ENCODE results near the gene EDDM3A.
"Not testable (repeated sequence)": the region's sequence is repeated elsewhere in the genome, so short reads cannot be mapped to it uniquely, and the experiment has no call there.

EDDM3A gene

GRCh38 chr14:20732477-20732876, 13.2 kb upstream of the EDDM3A start:
- DNase-seq (ENCODE audit: extremely low spot score, insufficient read length, low read depth) (no peak), FAIRE-seq (no peak)

- no peak for FAIRE-seq
Observed at GRCh38 chr14:20732979-20733635, 12.6 kb upstream of the EDDM3A start.

GRCh38 chr14:20733684-20734429, 11.8 kb upstream of the EDDM3A start:
- DNase-seq (ENCODE audit: extremely low spot score, insufficient read length, low read depth) (no peak), FAIRE-seq (no peak)

More at GRCh38 chr14:20732979-20733635, 12.6 kb upstream of the EDDM3A start:
- no peak for DNase-seq (ENCODE audit: extremely low spot score, insufficient read length, low read depth)

- DNase-seq (ENCODE audit: extremely low spot score, insufficient read length, low read depth), result no peak
- FAIRE-seq, result no peak
Observed at GRCh38 chr14:20734430-20734806, 11.3 kb upstream of the EDDM3A start.

- FAIRE-seq, result not testable (repeated sequence)
Observed at GRCh38 chr14:20738292-20738691, 7.4 kb upstream of the EDDM3A start.

GRCh38 chr14:20742132-20742531, 3.6 kb upstream of the EDDM3A start:
- DNase-seq (ENCODE audit: extremely low spot score, insufficient read length, low read depth) (no peak), FAIRE-seq (no peak)

More at GRCh38 chr14:20738292-20738691, 7.4 kb upstream of the EDDM3A start:
- DNase-seq (ENCODE audit: extremely low spot score, insufficient read length, low read depth), result not testable (repeated sequence)

GRCh38 chr14:20743556-20743955, 2.1 kb upstream of the EDDM3A start:
- no peak for FAIRE-seq

GRCh38 chr14:20746566-20746965, 879 bp downstream of the EDDM3A start:
- no peak for DNase-seq (ENCODE audit: extremely low spot score, insufficient read length, low read depth)
- no peak for FAIRE-seq

More at GRCh38 chr14:20743556-20743955, 2.1 kb upstream of the EDDM3A start:
- no peak for DNase-seq (ENCODE audit: extremely low spot score, insufficient read length, low read depth)

- DNase-seq (ENCODE audit: extremely low spot score, insufficient read length, low read depth) (no peak), FAIRE-seq (no peak)
Observed at GRCh38 chr14:20748439-20748838, 2.8 kb downstream of the EDDM3A start.

- DNase-seq (ENCODE audit: extremely low spot score, insufficient read length, low read depth), result no peak
- FAIRE-seq, result no peak
Observed at GRCh38 chr14:20750194-20750593, 4.5 kb downstream of the EDDM3A start.

GRCh38 chr14:20751963-20752562, 6.4 kb downstream of the EDDM3A start:
- no peak for DNase-seq (ENCODE audit: extremely low spot score, insufficient read length, low read depth)
- no peak for FAIRE-seq

- DNase-seq (ENCODE audit: extremely low spot score, insufficient read length, low read depth), result no peak
- FAIRE-seq, result no peak
Observed at GRCh38 chr14:20754308-20754707, 8.6 kb downstream of the EDDM3A start.

GRCh38 chr14:20755037-20755436, 9.3 kb downstream of the EDDM3A start:
- DNase-seq (ENCODE audit: extremely low spot score, insufficient read length, low read depth) (no peak), FAIRE-seq (no peak)

GRCh38 chr14:20757965-20758364, 12.3 kb downstream of the EDDM3A start:
- peak; percentile 63 for FAIRE-seq
- DNase-seq (ENCODE audit: extremely low spot score, insufficient read length, low read depth), result no peak

GRCh38 chr14:20759465-20759864, 13.8 kb downstream of the EDDM3A start:
- FAIRE-seq; DNase-seq (ENCODE audit: extremely low spot score, insufficient read length, low read depth): not testable (repeated sequence)

GRCh38 chr14:20760950-20761349, 15.3 kb downstream of the EDDM3A start:
- DNase-seq (ENCODE audit: extremely low spot score, insufficient read length, low read depth) (no peak), FAIRE-seq (no peak)

GRCh38 chr14:20768593-20768892, 22.9 kb downstream of the EDDM3A start:
- DNase-seq (ENCODE audit: extremely low spot score, insufficient read length, low read depth), result no peak
- no peak for FAIRE-seq

GRCh38 chr14:20769421-20769820, 23.7 kb downstream of the EDDM3A start:
- no peak for DNase-seq (ENCODE audit: extremely low spot score, insufficient read length, low read depth)
- FAIRE-seq, result no peak

- FAIRE-seq (no peak), DNase-seq (ENCODE audit: extremely low spot score, insufficient read length, low read depth) (no peak)
Observed at GRCh38 chr14:20772650-20773049, 27.0 kb downstream of the EDDM3A start.

- FAIRE-seq, result no peak
- DNase-seq (ENCODE audit: extremely low spot score, insufficient read length, low read depth), result no peak
Observed at GRCh38 chr14:20774258-20774824, 28.7 kb downstream of the EDDM3A start.

GRCh38 chr14:20775043-20775442, 29.4 kb downstream of the EDDM3A start:
- FAIRE-seq, result no peak
- no peak for DNase-seq (ENCODE audit: extremely low spot score, insufficient read length, low read depth)
